DOHH2 (cell line): ENCODE data around the gene SIRT5.

Experiments used
- H3F3A ChIP-seq: fragments of 200-600 bp; sonication (generic), shearing (Covaris generic); 2 replicates; pipeline ENCODE4 v1.6.0; 2016; ENCODE audit warnings: antibody characterized with exemption, mild to moderate bottlenecking; ENCODE audit not compliant: control insufficient read depth, insufficient read depth
- H3K27ac ChIP-seq: fragments of 200-600 bp; sonication (generic); 2 replicates; pipeline ENCODE4 v1.5.1; 2014; ENCODE audit warnings: low read depth, mild to moderate bottlenecking, low read length, moderate library complexity
- H3K27me3 ChIP-seq: fragments of 200-600 bp; sonication (generic); 2 replicates; pipeline ENCODE4 v1.6.1; 2014; ENCODE audit warnings: mild to moderate bottlenecking, low read length, mixed read lengths; ENCODE audit not compliant: control insufficient read depth
- H3K36me3 ChIP-seq: fragments of 200-600 bp; sonication (generic); 2 replicates; pipeline ENCODE4 v1.6.1; 2014; ENCODE audit warnings: mild to moderate bottlenecking, low read length, moderate library complexity, mixed read lengths; ENCODE audit not compliant: control insufficient read depth
- H3K4me1 ChIP-seq: fragments of 200-600 bp; sonication (generic); 2 replicates; pipeline ENCODE4 v1.6.1; 2014; ENCODE audit warnings: mild to moderate bottlenecking, low read length, mixed read lengths; ENCODE audit not compliant: control insufficient read depth
- H3K4me2 ChIP-seq: fragments of 200-600 bp; sonication (generic); 2 replicates; pipeline ENCODE4 v1.6.0; 2014; ENCODE audit warnings: mild to moderate bottlenecking, low read length, moderate library complexity
- H3K4me3 ChIP-seq: fragments of 200-600 bp; sonication (generic); 2 replicates; pipeline ENCODE4 v1.5.1; 2014; ENCODE audit warnings: mild to moderate bottlenecking, low read length, mixed read lengths
- H3K79me2 ChIP-seq: fragments of 200-600 bp; sonication (generic); 2 replicates; pipeline ENCODE4 v1.6.1; 2014; ENCODE audit warnings: mild to moderate bottlenecking, low read length, mixed read lengths; ENCODE audit not compliant: control insufficient read depth
- H3K9me2 ChIP-seq: fragments of 200-600 bp; sonication (generic); replicated peaks from 2 replicates; pipeline ENCODE4 v1.6.1; 2014; ENCODE audit warnings: mild to moderate bottlenecking, low read length, mixed read lengths; ENCODE audit not compliant: control insufficient read depth
- H3K9me3 ChIP-seq: fragments of 200-600 bp; sonication (generic); 2 replicates; pipeline ENCODE4 v1.6.1; 2014; ENCODE audit warnings: antibody characterized with exemption, low read length, mixed read lengths; ENCODE audit not compliant: control insufficient read depth, insufficient read depth
- H4K20me1 ChIP-seq: fragments of 200-600 bp; sonication (generic); 2 replicates; pipeline ENCODE4 v1.6.0; 2014; ENCODE audit warnings: low read depth, mild to moderate bottlenecking, antibody characterized with exemption, low read length, moderate library complexity; ENCODE audit not compliant: control insufficient read depth, insufficient read depth
- EZH2phosphoT487 ChIP-seq: fragments of 200-600 bp; sonication (generic); IDR thresholded peaks from 2 replicates; pipeline ENCODE4 v1.6.1; 2017; ENCODE audit warnings: borderline replicate concordance, mild to moderate bottlenecking, antibody characterized with exemption, low read length, moderate library complexity, mixed read lengths
- TF ChIP-seq, protein P1 (sequence below): fragments of 200-600 bp; sonication (generic); IDR thresholded peaks from one replicate; pipeline ENCODE4 v1.5.1; 2014; ENCODE audit warnings: antibody characterized with exemption, mild to moderate bottlenecking, low read depth, low read length; ENCODE audit not compliant: poor library complexity, severe bottlenecking

Gene SIRT5

DNA sequence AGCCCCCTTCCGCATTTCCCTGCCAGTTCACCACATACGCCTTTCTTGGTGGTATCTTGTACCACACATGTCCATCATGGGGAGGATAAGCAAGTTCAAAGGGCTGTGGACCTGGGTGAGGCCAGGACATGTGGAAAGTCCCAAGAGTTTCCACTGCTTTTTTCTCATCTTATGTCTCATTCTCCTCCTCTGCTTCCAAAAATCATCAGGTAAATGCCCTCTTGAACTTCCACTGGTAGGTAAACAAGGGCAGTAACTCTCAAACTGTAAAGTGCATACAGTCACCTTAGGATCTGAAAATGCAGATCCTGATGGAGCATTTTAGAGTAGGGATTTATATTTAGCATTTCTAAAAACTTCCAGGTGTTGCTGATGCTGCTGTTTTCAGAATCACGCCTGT is 7.9 kb upstream of the SIRT5 start:
- no peaks in the 10 kb centered on the region for H3K79me2 ChIP-seq
- no peaks in the 10 kb centered on the region for H3K36me3 ChIP-seq
- no peak overlapping the region for H3K4me3 ChIP-seq
- TF ChIP-seq, protein P1, sequence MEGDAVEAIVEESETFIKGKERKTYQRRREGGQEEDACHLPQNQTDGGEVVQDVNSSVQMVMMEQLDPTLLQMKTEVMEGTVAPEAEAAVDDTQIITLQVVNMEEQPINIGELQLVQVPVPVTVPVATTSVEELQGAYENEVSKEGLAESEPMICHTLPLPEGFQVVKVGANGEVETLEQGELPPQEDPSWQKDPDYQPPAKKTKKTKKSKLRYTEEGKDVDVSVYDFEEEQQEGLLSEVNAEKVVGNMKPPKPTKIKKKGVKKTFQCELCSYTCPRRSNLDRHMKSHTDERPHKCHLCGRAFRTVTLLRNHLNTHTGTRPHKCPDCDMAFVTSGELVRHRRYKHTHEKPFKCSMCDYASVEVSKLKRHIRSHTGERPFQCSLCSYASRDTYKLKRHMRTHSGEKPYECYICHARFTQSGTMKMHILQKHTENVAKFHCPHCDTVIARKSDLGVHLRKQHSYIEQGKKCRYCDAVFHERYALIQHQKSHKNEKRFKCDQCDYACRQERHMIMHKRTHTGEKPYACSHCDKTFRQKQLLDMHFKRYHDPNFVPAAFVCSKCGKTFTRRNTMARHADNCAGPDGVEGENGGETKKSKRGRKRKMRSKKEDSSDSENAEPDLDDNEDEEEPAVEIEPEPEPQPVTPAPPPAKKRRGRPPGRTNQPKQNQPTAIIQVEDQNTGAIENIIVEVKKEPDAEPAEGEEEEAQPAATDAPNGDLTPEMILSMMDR = no peak
- TF ChIP-seq EZH2phosphoT487 = no peak
- H3K9me3 ChIP-seq = no peaks in the 10 kb centered on the region
- no peak overlapping the region for H3K4me2 ChIP-seq
- no peaks in the 10 kb centered on the region for H3F3A ChIP-seq
- no peaks in the 10 kb centered on the region for H3K9me2 ChIP-seq
- no peaks in the 10 kb centered on the region for H3K4me1 ChIP-seq
- H3K27me3 ChIP-seq = peaks cover 6% of the 10 kb centered on the region; the same call in 1 of the 2 replicates
- H3K27ac ChIP-seq = no peak overlapping the region
- H4K20me1 ChIP-seq = no peaks in the 10 kb centered on the region

DNA sequence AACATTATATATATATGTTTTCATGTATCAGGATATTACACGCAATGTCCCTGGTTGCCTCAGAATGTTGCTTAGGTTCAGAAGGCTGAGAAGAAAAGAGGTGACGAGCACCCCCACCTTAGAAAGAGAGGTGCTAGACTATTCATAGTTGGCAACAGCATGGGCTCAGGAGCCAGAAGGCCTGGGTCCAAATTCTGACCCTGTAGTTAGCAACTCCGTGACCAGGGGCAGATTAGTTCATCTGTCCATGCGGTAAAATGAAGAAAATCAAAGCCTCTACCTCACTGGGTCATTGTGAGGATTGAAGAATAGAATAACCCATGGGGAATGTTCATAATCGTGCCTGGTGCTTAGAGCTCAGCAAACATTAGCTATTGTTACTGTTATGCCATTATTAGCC is 5.4 kb upstream of the SIRT5 start:
- Histone ChIP-seq H3K79me2 (peaks cover 3% of the 10 kb centered on the region; the same call in 1 of the 2 replicates), H3K4me2 (no peak overlapping the region), H3K4me1 (peaks cover 8% of the 10 kb centered on the region), H3K27me3 (peaks cover 6% of the 10 kb centered on the region; the same call in 1 of the 2 replicates), H3K9me2 (no peaks in the 10 kb centered on the region), H4K20me1 (no peaks in the 10 kb centered on the region), H3F3A (no peaks in the 10 kb centered on the region), H3K9me3 (no peaks in the 10 kb centered on the region), H3K27ac (no peak overlapping the region), H3K36me3 (no peaks in the 10 kb centered on the region), H3K4me3 (no peak overlapping the region)
- no peak for TF ChIP-seq EZH2phosphoT487
- TF ChIP-seq, protein P1 = no peak

DNA sequence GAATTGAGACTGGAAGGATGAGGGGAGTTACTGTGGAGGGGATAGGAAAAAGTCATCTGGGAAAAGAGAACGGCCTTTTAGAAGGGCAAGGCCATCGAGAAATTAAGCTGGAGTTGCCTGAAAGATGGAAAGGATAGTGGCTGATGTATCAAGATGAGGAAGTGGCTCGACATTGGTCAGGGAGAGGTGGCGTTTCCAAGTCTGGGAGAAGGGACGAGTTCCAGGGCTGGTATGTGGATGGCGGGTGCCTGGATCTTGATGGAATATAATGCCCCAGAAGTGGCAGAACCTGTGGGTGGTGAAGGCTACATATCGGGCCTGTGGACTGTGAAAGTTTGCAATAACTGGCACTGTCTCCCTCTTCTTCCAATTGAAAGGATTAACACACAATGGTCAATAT is 2.2 kb upstream of the SIRT5 start:
- Histone ChIP-seq H3K9me2 (no peaks in the 10 kb centered on the region), H3K4me3 (no peak overlapping the region), H4K20me1 (no peaks in the 10 kb centered on the region), H3K9me3 (no peaks in the 10 kb centered on the region), H3K27ac (no peak overlapping the region), H3K4me1 (peaks cover 18% of the 10 kb centered on the region), H3F3A (peaks cover 5% of the 10 kb centered on the region; the same call in 1 of the 2 replicates), H3K79me2 (peaks cover 19% of the 10 kb centered on the region), H3K27me3 (peaks cover 6% of the 10 kb centered on the region; the same call in 1 of the 2 replicates), H3K4me2 (no peak overlapping the region), H3K36me3 (peaks cover 4% of the 10 kb centered on the region; the same call in 1 of the 2 replicates)
- TF ChIP-seq, protein P1 = no peak
- TF ChIP-seq EZH2phosphoT487 = no peak
